NCI-H2196 (cell line): ENCODE data around the gene AUNIP.

Experiments used
- DNase-seq: peaks from one replicate; lab custom pipeline; 2025; ENCODE audit not compliant: unreplicated experiment; lab: John Stamatoyannopoulos, UW

Gene AUNIP

DNA sequence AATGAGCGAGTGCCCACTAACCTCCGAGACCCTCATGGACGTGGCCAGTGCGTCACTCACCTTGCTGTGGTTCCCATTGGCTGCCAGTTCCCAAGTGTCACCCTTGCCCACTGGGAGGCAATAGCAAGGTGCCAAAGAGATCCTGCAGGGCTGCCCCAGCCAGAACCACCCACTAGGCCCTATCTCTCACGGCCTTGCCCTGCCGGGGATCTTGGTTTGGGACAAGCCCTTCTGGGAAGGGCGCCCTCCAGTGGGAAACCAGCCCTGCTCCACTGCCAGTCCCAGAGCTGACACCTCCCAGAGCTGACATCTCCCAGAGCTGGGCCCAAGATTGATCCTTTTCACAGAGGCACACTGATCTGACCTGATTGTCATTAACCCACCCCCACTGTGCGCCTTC, 61.3 kb downstream of the AUNIP start:
- no peak for DNase-seq

DNA sequence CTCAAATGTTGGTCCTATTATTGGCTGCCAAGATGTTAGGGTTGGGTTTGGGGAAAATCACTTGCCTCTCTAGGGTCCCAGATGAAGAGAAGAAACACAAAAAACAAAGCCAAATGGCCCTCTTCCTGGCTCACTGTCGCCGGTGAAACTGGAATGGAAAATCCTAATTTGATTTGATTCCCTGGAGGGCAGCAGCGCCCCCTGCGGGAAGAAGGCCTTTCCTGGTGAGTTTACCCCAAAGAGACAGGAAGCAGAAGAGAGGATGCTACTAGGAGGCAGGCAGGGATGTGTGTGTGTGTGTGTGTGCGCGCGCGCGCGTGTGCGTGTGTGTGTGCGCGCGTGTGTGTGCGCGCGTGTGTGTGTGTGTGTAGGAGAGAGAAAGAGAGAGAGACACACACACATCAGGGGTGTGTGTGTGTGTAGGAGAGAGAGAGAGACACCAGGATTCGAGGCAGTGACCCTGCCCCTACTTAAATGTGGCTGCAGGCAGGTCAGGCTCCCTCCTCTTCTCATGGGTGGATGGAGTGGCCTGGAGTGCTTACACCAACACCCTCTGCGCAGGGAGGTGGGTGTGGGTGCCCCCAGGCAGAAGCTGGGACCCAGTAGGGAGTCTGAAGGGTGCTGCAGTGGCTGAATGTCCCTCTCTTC, 62.3 kb downstream of the AUNIP start:
- peak; percentile 91 for DNase-seq

DNA sequence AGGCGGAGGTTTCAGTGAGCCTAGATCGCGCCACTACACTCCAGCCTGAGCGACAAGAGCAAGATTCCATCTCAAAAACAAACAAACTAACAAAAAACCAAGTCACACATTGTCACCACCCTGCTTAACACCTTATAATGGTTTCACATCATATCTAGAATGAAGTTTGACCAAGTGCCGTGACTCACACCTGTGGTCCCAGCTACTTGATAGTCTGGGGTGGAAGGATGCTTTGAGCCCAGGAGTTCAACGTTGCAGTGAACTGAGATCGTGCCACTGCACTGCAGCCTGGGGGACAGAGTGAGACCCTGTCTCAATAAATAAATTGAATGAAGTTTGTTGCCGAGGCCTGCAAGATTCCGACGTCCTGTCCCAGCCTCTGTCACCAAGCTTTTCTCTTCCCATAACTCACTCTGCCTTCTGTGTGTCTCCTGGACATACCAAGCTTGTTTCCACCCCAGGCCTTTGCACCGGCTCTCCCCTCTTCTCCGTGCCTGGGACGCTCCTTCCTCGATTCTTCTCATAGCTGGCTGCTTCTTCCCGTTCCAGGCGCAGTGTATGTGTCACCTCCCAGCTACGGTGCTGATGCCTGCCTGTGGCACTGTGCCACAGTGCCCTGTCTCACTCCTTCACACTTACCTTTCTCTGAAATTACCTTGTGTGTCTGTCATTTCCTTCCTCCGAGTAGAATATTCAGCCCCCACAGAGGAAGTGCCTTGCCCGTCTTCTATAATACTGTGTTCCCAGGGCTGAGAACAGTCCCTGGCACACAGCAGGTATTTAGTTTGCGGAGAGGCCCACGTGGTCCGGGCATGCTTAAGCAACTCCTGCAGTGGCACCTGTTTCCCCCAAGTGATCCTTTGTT, 63.1 kb downstream of the AUNIP start:
- peak; percentile 82 for DNase-seq

DNA sequence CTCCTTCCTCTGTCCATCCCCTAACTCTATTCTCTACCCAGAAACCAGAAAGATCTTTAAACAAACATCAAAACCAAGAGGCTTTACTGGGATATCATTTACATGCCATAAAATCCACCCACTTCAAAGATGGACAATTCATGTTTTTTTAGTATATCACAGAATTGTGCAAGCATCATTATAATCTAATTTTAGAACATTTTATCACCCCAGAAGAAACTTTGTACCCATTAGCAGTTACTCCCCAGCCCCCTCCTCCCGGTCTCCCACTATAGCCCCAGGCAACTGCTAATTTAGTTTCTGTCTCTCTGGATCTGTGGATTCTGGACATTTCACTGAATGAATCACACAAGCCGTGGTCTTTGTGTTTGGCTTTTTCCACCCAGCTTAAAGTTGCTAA, 64.0 kb downstream of the AUNIP start:
- DNase-seq: no peak

DNA sequence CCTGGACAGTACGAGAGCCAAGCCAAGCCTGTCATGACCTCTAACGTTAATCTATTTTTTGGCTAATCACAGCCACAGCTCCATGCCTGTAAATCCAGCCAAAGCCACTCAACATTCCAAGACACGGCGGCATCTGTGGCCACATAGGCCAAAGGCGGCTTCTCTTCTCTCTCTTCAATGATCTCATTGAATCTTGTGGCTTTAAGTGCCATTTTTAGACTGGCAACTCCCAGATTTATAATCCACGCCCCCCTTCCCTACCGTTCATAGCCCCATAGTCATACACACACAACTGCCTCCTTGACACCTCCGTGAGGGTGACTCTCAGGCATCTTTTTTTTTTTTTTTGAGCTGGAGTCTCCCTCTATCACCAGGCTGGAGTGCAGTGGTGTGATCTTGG, 64.9 kb downstream of the AUNIP start:
- no peak for DNase-seq

DNA sequence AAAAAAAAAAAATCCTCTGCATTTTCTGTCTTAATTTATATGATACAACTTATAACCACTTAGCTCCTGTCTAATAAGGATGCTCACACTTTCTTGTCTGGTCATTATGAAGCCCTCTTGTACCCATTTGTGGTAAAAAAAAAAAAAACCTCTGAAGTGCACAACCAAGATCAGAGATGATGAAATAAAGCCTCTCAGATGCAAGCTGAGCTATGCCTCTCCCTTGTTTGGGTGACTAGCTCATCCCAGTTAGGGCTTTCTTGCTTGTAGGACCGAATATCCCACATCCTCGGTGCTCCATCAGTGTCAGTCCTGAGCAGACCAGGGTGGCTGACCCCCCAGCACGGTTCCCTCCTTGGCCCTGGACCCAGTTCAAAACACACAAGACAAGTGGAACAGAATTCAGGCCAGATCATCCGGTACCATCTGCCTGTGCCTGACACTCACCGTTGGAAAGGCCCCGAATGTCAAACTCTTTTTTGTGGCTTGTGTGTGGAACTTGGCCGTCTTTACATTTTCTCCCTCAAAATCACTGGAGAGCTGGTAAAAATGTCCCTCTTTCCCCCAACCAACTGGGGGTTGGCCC, 65.6 kb downstream of the AUNIP start:
- no peak for DNase-seq

DNA sequence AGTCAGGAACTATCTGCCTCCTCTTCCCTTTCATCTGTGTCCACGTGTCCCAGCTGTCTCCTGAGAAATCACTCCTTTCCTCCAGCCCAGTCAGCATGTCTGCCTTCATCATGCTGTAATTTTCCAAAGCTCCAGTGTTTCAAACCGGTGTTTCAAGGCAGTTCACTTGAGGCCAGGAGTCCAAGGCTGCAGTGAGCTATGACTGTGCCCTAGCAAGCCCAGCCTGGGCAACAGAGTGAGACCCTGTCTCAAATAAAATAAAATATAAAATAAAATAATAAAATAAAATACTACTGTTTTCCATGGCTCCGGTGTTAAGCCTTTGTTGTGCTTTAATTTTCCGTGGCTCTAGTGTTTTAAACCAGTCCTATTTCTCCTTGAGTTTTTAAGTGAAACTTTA, 67.1 kb downstream of the AUNIP start:
- no peak for DNase-seq

DNA sequence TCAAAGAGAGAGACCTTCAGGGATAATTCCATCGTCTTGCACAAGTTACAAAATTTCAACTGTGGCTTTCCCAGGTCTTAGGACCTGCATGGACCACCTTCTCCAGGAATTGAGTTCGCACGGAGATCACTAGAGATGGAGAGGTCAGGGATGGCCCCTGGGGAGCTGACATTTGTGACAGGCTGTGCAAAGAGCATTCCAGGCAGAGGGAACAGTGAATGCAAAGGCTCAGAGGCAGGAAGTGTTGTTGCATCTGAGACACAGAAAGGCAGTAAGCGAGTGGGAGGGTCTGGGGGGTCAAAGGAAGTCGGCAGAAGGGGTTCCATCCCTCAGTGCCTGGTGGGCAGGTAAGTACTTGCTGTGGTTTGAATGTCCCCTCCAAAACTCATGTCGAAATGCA, 68.8 kb downstream of the AUNIP start:
- no peak for DNase-seq

DNA sequence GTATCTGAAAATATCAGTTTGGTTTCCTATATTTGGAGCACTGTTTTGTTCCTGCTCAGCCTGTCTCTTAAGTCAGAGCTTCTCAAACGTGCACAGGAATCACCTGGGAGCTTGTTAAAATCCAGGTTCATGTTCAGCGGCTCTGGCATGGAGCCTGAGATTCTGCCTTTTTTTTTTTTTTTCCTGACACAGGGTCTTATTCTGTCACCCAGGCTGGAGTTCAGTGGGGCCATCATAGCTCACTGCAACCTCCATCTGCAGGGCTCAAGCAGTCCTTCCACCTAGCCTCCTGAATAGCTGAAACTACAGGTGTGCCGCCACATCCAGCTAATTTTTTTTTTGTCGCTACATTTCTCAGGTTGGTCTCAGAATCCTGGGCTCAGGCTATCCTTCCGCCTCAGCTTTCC, 71.5 kb downstream of the AUNIP start:
- no peak for DNase-seq

DNA sequence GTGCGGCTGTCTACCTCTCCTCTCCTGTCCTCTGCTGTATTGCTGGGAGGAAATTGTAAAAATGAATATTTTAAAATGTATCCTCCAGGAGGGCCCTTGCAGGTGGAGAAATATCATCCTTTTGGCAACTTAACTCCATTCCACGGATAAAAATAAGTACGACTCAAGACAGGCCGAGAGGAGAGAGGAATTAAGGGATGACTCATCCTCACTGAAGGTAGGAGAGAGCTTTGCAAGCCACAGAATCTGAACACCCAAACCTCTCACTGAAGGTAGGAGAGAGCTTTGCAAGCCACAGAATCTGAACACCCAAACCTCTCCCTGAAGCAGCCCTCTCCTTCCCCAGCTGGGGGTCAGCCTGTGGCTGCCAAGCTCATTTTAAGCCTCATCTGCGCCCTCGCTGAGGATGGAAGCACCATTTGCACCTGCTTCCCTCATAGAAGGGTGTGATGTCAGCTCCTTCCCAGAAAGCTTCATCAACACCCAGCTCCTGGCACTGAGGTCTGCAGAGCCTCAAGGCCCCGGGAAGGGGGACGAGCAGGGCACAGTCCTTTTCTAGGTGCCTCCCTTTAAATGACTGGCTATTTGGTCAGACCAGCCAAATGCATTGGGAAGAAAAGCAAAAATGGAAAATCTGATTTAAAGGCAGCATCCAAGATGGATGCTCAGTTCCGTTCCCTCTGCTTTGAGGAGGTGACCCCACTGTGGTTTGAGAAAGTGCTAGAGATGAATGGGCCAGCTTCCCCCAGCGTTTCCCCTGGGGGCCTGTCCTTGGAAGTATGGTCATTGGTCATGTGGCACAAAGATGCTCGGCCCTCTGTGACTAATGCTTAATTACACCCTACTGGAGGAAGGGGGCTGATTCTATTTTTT, 72.1 kb downstream of the AUNIP start:
- no peak for DNase-seq

DNA sequence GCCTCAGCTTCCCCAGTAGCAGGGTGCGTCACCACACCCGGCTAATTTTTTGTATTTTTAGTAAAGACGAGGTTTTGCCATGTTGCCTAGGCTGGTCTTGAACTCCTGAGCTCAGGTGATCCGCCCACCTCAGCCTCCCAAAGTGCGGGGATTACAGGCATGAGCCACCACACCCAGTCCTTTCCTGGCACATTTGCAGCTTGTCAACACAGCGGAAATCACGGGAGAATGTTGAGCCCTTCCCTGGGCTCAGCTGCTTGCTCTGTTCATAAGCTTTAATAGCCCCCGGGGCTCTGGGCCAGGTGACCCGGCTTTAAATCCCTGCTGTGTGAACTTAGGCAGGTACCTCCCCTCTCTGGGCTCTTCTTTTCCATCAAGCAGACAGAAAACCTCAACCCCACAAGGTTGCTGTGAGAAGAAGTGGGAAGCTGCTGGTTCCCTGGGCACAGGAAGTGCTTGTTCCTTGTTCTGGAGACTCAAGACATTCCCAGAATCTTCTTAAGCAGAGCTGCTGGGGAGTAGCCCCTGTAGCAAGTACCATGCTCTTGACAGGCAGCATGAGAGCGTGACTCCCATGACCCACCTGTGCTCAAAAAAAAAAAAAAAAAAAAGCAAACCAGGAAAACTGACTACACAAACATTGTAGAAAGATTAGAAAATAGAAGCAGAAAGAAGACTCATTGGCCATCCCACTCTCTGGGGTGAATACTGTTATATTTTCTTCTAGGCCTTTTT, 73.8 kb downstream of the AUNIP start:
- no peak for DNase-seq

DNA sequence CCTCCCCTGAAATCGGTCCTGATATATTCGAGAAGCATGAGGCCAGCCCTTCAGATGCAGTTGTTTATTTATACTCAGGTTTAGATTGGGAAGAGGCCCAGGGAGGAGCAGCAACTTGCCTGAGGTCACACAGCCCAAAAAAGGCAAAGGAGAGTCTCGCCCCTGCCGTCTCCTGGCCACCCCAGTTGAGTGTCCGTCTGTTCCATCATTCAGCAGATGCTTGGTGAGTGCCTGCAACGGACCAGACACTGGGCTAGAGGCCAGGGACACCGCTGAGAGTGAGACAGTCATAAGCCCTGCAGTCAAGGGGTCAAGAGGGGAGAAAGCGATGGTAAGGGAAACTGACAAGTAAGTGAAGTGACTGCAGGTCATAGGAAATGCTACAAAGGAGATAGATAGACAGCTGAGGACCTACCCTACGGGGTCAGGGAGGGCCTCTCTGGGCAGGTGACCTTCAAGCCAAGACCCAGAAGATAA, 74.6 kb downstream of the AUNIP start:
- no peak for DNase-seq
